GM18861 (cell line): ENCODE results near the gene TYR.
"Not testable (repeated sequence)": the region's sequence is repeated elsewhere in the genome, so short reads cannot be mapped to it uniquely, and the experiment has no call there.

Experiments used
- ATAC-seq: cut with Tn5 transposase; IDR thresholded peaks from one replicate; pipeline ENCODE4 v1.9.1; 2021; ENCODE audit not compliant: unreplicated experiment

Gene TYR

GRCh38 chr11:89267660-89268302, 90.1 kb downstream of the TYR start:
- ATAC-seq, result no peak

- ATAC-seq, result not testable (repeated sequence)
These were observed 94.9 kb downstream of the TYR start for GRCh38 chr11:89272540-89273088.

DNA sequence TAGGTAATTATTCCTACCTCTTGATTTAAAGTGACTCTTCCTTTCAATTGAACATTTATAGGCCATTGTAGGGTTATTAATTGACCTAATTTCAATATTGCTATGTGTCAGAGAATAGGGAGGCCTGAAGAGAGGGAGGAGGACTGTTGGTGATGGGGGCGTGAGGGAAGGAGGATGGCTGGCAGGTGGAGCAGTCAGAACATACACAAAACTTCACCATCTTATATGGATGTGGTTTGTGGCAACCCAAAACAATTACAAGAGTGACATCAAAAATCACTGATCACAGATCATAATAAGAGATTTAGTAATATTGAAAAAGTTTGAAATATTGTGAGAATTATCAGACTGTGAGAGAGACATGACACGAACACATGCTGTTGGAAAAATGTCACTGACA, 95.5 kb downstream of the TYR start:
- not testable (repeated sequence) for ATAC-seq

DNA sequence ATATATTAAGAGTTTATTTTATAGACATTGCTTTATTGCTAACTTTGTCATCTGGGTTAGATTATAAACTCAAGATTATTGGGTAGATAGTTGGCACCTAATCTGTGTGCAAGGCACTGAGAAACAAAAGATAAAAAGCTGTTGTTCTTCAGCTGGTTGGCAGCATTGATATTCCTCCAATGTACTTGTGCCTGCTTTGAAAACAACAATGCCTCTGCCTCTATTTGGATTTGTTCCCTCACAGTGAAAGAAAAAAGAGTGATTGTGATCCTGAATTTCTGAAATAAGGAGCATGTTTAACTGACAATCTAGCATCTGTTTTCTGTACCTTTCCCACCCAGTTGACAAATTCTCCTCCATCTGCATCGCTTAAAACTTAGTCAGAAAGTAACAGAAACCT, 98.3 kb downstream of the TYR start:
- no peak for ATAC-seq

GRCh38 chr11:89279176-89279575, 101.5 kb downstream of the TYR start:
- no peak for ATAC-seq

- ATAC-seq, result not testable (repeated sequence)
These were observed 103.5 kb downstream of the TYR start for GRCh38 chr11:89281032-89281677.

DNA sequence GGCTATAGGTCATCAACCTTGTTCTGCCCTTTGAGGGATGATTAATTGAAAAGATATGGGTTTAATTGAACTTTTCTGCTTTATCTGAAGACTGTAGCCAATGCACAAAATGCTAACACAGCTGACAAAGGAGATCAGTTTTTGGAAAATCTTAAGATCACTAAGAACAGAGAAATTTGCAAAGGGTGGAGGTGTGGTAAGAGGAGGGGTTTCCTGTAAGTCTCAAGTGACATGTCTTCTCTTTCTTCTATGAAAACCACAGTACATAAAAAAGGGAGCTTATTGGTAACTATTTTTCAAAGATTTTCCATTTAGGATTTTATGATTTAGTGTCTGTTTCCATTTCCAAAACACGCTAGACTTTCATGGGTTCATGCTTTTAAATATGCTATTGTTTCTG, 108.9 kb downstream of the TYR start:
- not testable (repeated sequence) for ATAC-seq

GRCh38 chr11:89288004-89288403, 110.3 kb downstream of the TYR start:
- not testable (repeated sequence) for ATAC-seq

DNA sequence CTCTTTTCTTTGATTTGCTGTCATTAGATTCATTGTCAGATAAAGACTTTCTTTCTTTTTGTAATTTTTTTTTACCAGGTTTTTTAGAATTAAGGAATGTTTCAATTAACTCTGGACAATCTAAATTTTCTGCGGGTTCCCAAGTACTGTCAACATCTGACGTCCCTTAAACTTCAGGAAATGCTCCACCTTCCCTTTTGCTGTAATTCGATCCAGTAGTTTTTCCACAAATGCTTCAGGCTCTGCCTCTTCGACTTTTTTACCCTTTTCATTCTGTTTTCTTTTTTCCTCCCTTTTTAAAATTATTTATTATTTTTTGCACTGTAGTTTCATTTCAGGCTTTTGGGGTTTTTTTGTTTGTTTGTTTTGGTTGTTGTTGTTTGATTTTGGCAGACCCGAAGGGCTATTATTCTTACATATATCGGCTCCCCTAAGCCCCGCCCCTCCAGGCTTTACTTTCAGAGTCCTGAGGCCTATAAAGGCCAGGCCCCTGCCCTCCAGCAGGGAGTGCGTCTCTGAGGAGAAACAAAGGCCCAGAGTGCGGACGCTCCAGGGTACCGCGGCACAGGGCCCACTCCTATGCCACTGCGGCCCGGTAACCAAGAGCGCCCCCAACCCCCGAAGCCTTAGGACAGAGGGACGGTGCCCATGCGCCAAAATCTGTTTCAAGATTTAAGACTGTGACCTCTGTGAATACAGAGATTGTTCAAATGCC, 116.4 kb downstream of the TYR start:
- ATAC-seq, result no peak

DNA sequence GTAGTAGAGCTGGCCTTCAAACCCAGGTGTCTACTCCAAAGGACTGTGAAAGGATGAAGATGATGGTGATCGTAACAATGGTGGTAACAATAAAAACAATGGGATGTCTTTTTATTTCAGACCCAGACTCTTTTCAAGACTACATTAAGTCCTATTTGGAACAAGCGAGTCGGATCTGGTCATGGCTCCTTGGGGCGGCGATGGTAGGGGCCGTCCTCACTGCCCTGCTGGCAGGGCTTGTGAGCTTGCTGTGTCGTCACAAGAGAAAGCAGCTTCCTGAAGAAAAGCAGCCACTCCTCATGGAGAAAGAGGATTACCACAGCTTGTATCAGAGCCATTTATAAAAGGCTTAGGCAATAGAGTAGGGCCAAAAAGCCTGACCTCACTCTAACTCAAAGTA, 117.3 kb downstream of the TYR start:
- ATAC-seq, result not testable (repeated sequence)

DNA sequence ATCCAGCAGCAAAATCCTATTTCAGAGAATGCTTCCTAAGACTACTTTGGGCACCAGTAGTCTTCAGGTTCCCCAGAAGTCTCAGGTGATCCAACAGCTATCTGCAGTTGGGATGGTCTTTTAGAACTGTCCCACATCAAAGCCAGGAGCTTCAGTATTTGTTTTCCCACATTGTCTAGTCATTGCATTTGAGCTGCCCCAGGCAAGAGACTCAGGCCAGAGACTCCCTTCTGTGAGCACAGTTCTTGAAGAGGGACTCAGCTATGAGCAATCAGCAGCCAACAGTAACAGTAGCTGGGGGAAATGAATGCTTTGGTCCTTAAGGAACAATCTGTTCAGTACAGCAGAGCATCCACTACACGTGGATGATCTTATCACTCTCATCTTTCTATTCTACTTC, 125.4 kb downstream of the TYR start:
- ATAC-seq, result not testable (repeated sequence)

GRCh38 chr11:89308272-89308671, 130.6 kb downstream of the TYR start:
- not testable (repeated sequence) for ATAC-seq

DNA sequence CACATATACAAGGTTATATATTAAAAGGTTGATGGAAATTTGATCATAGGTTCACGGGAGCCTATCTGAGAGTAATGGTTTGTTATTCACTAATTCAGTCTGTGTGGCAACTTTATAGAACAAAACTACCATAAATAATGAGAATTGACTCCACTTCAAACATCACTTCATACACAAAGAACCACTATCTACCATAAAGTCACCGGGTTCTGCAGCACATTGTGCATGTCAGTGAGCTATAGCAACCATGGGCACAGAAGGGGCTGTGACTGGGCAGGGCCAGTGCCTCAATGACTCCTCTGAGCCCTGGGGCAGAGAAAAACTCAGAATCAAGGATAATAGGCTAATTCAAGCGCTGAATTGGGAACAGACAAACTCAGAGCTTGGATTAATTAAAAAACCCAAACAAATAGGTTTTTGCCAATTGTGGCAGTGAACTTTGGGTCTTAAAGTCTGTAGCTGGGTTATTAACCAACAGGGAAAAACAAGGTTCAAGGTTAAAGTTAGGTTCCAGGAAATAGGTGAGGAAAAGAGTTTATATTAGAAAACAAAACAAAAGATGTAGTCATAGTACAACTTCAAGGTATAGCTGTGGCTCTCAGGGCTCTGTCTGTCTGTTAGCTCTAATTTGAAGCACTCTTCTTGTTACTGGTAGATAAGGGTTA, 131.8 kb downstream of the TYR start:
- ATAC-seq, result not testable (repeated sequence)

GRCh38 chr11:89310607-89311006, 132.9 kb downstream of the TYR start:
- ATAC-seq, result not testable (repeated sequence)

DNA sequence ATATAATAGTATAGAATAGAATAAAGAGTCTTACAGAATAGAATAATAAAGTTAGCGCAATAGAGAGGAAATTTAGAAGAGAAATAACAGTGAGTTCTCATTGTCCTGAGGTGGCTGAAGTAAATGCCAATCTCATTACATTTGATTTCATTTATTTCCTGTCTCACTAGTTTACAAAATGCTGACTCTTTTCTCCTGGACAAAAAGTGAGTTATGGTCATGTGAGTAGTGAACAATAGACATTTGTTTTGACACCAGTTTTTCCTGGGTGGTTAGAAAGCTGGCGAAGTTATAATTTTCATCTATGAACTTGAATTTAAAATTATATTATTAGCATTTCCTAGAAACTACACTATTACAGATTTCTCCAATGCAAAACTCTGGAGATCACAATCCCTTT, 143.7 kb downstream of the TYR start:
- no peak for ATAC-seq

DNA sequence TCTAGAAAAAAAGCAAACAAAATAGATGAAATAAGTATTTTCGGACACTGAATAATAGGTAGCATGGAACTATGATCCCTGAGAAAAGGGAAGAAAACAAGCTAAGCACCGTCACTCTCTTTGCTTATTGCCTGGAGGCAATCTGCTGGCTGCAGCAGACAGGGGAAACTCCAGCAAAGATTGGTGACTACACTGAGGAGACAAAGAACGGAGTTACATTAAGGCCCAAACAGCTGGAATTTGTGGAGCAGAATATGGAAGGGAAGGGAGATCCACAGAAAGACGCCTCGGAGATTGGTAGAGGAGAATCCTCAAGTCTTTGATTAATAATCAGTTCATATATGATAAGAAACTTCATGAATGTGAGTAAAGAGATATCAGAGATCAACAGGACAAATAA, 150.2 kb downstream of the TYR start:
- no peak for ATAC-seq

DNA sequence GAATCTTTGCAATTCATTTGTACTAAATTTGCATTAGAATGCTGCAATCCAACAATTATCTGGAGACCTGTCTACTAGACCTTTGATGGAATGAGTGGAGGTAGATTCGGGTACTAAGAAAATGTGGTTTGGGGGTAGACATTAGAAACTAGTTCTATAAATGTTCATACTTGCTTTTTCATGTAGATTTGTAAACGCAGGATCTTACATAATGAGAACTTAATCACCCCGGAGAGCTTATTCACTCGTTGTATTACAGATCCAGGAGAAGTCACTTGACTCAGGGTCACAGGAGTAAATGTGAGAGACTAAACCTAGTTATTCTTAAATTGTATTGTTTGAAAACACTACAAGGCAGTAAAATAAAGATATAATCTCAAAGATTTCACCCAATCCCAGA, 154.3 kb downstream of the TYR start:
- not testable (repeated sequence) for ATAC-seq

DNA sequence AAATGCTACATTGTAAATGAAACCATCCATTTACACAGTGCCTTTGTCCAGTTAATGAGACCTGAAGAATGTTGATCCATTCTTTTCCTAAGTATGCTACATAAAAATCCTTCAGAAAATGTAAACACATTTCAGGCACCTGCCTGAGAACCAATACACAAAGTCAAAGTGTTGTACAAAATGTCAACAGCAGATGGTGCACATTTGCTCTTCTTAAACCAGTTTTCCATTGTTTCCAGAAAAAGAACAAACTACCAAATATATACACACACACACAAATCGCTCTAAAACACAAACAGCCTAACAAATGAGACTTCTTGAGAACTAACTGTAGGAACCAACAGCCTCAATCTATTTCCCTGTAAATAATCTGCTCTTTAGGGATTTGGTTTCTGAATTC, 156.0 kb downstream of the TYR start:
- not testable (repeated sequence) for ATAC-seq

DNA sequence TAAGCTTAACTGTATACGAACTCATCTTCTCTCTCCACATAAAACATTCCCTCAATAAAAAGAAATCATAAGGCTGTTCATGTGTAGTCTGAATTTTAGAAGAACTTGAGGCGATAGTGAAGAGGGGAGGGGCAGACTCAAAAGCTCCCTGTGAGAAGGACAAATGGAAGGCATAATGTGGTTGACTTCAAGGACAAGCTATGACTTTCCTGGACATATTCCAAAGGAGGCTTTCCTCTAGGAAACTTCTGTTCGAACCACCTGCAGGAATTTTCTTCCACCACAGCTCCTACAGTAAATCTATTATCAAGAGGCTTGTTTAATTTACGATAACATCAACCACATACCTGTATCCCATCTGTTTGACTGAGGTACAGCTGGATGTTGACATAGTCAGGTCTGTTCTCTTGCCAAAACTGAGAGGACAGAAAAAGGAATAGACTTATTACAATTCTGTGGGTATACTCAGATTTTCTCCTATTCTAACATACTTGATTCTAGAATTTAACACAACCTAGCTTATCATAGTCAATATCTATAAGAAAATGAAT, 159.5 kb downstream of the TYR start:
- not testable (repeated sequence) for ATAC-seq

GRCh38 chr11:89338073-89338472, 160.4 kb downstream of the TYR start:
- not testable (repeated sequence) for ATAC-seq

GRCh38 chr11:89340450-89340849, 162.8 kb downstream of the TYR start:
- not testable (repeated sequence) for ATAC-seq
